ENCODE measurements around the gene ETV6.

Gene ETV6

GRCh38 chr12:11757095-11757494 lies 107.6 kb downstream of the ETV6 start:
- Histone ChIP-seq H3K27me3 (ENCODE audit: control insufficient read depth, insufficient read depth, low read length) (no peaks in the 10 kb centered on the region), H3K4me1 (ENCODE audit: control insufficient read depth, insufficient read depth, low read length) (peaks cover 14% of the 10 kb centered on the region), H3K9me3 (replicated peaks; ENCODE audit: low read length) (no peaks in the 10 kb centered on the region), H3K4me3 (ENCODE audit: low read length) (no peak overlapping the region), H3K9ac (ENCODE audit: low read depth, low read length) (no peak overlapping the region), H3K4me2 (ENCODE audit: low read length) (no peak overlapping the region), H3K36me3 (ENCODE audit: insufficient read depth, low read length) (no peaks in the 10 kb centered on the region)

GRCh38 chr12:11757531-11757930 lies 108.1 kb downstream of the ETV6 start:
- no peak overlapping the region for H3K9ac ChIP-seq (ENCODE audit: low read depth, low read length)
- H3K36me3 ChIP-seq (ENCODE audit: insufficient read depth, low read length), result no peaks in the 10 kb centered on the region
- no peaks in the 10 kb centered on the region for H3K27me3 ChIP-seq (ENCODE audit: control insufficient read depth, insufficient read depth, low read length)
- no peak overlapping the region for H3K4me3 ChIP-seq (ENCODE audit: low read length)
- peaks cover 17% of the 10 kb centered on the region for H3K4me1 ChIP-seq (ENCODE audit: control insufficient read depth, insufficient read depth, low read length)
- no peak overlapping the region for H3K4me2 ChIP-seq (ENCODE audit: low read length)
- no peaks in the 10 kb centered on the region for H3K9me3 ChIP-seq (replicated peaks; ENCODE audit: low read length)

DNA sequence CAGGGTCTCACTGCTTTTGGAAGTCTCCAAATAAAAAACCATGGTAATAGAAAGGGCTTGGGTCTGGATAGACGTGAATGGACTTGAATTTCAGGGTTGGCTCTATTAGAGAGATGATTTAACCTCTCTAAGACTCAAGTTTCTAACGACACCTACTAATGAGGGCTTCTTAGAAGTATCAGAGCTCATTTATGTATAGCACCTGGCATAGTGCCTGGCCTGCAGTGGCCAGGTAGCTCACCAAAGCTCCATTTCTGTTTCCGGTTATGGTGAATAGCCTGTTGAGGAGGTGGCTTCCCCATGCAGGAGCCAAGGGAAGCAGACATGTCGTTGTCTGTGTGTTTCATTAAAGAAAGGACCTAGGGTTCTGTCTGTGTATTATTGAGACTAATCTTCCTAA lies 108.6 kb downstream of the ETV6 start:
- Histone ChIP-seq H3K36me3 (ENCODE audit: insufficient read depth, low read length) (no peaks in the 10 kb centered on the region), H3K4me3 (ENCODE audit: low read length) (no peak overlapping the region), H3K9me3 (replicated peaks; ENCODE audit: low read length) (no peaks in the 10 kb centered on the region), H3K27me3 (ENCODE audit: control insufficient read depth, insufficient read depth, low read length) (no peaks in the 10 kb centered on the region), H3K4me1 (ENCODE audit: control insufficient read depth, insufficient read depth, low read length) (peaks cover 23% of the 10 kb centered on the region), H3K9ac (ENCODE audit: low read depth, low read length) (no peak overlapping the region), H3K4me2 (ENCODE audit: low read length) (no peak overlapping the region)

- no peak overlapping the region for H3K4me3 ChIP-seq (ENCODE audit: low read length)
- no peaks in the 10 kb centered on the region for H3K36me3 ChIP-seq (ENCODE audit: insufficient read depth, low read length)
- H3K9me3 ChIP-seq (replicated peaks; ENCODE audit: low read length), result no peaks in the 10 kb centered on the region
- H3K4me1 ChIP-seq (ENCODE audit: control insufficient read depth, insufficient read depth, low read length), result peaks cover 27% of the 10 kb centered on the region
- H3K27me3 ChIP-seq (ENCODE audit: control insufficient read depth, insufficient read depth, low read length), result no peaks in the 10 kb centered on the region
- H3K4me2 ChIP-seq (ENCODE audit: low read length), result no peak overlapping the region
- H3K9ac ChIP-seq (ENCODE audit: low read depth, low read length), result no peak overlapping the region
These were observed 109.3 kb downstream of the ETV6 start for GRCh38 chr12:11758510-11759493.

DNA sequence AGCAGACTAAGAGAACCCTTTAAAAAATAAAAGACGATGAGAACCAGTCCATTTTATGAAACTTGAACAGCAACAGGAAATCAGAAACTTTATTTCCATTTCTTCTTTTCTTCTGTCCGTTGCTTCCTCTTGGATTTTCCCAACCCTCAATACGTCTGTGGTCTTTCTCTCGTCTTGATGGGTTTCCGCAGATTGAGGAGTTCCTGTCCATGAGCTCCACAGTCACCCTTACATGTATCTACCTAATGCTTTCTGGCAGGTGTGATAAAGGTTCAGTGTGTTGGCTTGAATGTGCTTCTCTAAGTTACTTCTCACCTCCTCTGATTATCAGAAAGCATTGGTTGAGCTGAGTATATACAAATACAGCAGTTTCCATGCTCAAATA lies 110.0 kb downstream of the ETV6 start:
- no peaks in the 10 kb centered on the region for H3K27me3 ChIP-seq (ENCODE audit: control insufficient read depth, insufficient read depth, low read length)
- H3K4me3 ChIP-seq (ENCODE audit: low read length), result no peak overlapping the region
- no peaks in the 10 kb centered on the region for H3K36me3 ChIP-seq (ENCODE audit: insufficient read depth, low read length)
- H3K4me2 ChIP-seq (ENCODE audit: low read length), result no peak overlapping the region
- H3K4me1 ChIP-seq (ENCODE audit: control insufficient read depth, insufficient read depth, low read length), result peaks cover 34% of the 10 kb centered on the region
- H3K9me3 ChIP-seq (replicated peaks; ENCODE audit: low read length), result no peaks in the 10 kb centered on the region
- H3K9ac ChIP-seq (ENCODE audit: low read depth, low read length), result no peak overlapping the region

DNA sequence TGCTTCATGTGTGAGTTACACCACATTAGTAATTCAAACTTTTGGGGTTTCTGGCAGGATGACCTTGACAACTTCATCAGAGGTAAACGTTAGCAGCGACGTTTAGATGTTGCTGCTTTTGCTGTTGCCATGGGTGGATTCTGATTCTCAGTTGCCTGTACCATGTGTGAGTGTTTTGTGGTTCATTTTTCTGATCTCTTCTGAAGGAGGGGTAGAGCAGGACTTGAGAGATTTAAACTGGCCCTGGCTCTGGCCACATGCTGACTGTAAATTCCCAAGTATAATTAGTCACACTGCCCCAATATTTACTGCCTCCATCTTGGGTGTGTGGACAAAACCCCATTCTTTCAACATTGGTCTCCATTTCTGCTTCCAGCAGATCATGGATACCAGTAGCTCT lies 110.4 kb downstream of the ETV6 start:
- no peak overlapping the region for H3K9ac ChIP-seq (ENCODE audit: low read depth, low read length)
- no peaks in the 10 kb centered on the region for H3K36me3 ChIP-seq (ENCODE audit: insufficient read depth, low read length)
- H3K27me3 ChIP-seq (ENCODE audit: control insufficient read depth, insufficient read depth, low read length), result no peaks in the 10 kb centered on the region
- H3K9me3 ChIP-seq (replicated peaks; ENCODE audit: low read length), result no peaks in the 10 kb centered on the region
- H3K4me2 ChIP-seq (ENCODE audit: low read length), result no peak overlapping the region
- H3K4me1 ChIP-seq (ENCODE audit: control insufficient read depth, insufficient read depth, low read length), result peaks cover 34% of the 10 kb centered on the region
- H3K4me3 ChIP-seq (ENCODE audit: low read length), result no peak overlapping the region

- Histone ChIP-seq H3K27me3 (ENCODE audit: control insufficient read depth, insufficient read depth, low read length) (no peaks in the 10 kb centered on the region), H3K9ac (ENCODE audit: low read depth, low read length) (no peak overlapping the region), H3K4me3 (ENCODE audit: low read length) (no peak overlapping the region)
These were observed 112.5 kb downstream of the ETV6 start for GRCh38 chr12:11761869-11762567.

DNA sequence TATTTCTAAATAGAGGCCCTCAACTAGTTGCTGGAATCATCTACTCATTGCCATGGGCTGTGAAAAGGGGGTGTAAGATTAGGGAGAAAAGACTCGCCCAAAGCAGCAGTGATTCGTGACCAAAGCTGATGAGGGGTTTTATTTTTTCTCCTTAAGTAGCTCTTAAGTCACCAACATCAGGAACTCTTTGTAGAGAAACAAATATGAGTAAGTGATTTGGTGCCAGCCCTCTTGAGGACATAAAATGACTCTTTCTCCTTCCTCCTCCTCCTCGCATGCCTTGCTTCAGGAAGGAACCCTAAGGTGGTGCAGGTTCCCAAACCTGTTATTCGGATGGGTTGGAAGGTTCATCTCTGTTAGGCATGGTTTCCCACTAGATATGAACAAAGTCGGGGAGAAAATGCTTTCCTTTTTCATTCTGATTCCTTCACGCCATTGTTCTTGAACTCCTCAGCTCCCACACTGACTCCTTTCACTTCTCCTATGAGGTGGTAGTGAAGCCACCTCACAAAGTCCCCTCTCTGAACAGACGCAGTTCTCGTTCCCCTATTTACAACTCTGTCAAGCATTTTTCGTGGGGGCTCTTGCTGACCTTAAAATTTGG lies 113.4 kb downstream of the ETV6 start:
- H3K4me3 ChIP-seq (ENCODE audit: low read length), result no peak overlapping the region

More at GRCh38 chr12:11761869-11762567, 112.5 kb downstream of the ETV6 start:
- Histone ChIP-seq H3K36me3 (ENCODE audit: insufficient read depth, low read length) (no peaks in the 10 kb centered on the region), H3K4me1 (ENCODE audit: control insufficient read depth, insufficient read depth, low read length) (peaks cover 40% of the 10 kb centered on the region), H3K9me3 (replicated peaks; ENCODE audit: low read length) (no peaks in the 10 kb centered on the region), H3K4me2 (ENCODE audit: low read length) (no peak overlapping the region)

GRCh38 chr12:11763760-11764520 lies 114.5 kb downstream of the ETV6 start:
- Histone ChIP-seq H3K27me3 (ENCODE audit: control insufficient read depth, insufficient read depth, low read length) (no peaks in the 10 kb centered on the region), H3K4me3 (ENCODE audit: low read length) (no peak overlapping the region), H3K9ac (ENCODE audit: low read depth, low read length) (peak overlapping the region; percentile 11), H3K4me2 (ENCODE audit: low read length) (no peak overlapping the region), H3K9me3 (replicated peaks; ENCODE audit: low read length) (no peaks in the 10 kb centered on the region), H3K36me3 (ENCODE audit: insufficient read depth, low read length) (no peaks in the 10 kb centered on the region), H3K4me1 (ENCODE audit: control insufficient read depth, insufficient read depth, low read length) (peaks cover 40% of the 10 kb centered on the region)

More for the DNA sequence above, 113.4 kb downstream of the ETV6 start:
- Histone ChIP-seq H3K4me1 (ENCODE audit: control insufficient read depth, insufficient read depth, low read length) (peaks cover 40% of the 10 kb centered on the region), H3K27me3 (ENCODE audit: control insufficient read depth, insufficient read depth, low read length) (no peaks in the 10 kb centered on the region), H3K9me3 (replicated peaks; ENCODE audit: low read length) (no peaks in the 10 kb centered on the region), H3K4me2 (ENCODE audit: low read length) (no peak overlapping the region), H3K9ac (ENCODE audit: low read depth, low read length) (no peak overlapping the region), H3K36me3 (ENCODE audit: insufficient read depth, low read length) (no peaks in the 10 kb centered on the region)

GRCh38 chr12:11764837-11765236 lies 115.4 kb downstream of the ETV6 start:
- H3K27me3 ChIP-seq (ENCODE audit: control insufficient read depth, insufficient read depth, low read length), result no peaks in the 10 kb centered on the region
- H3K4me3 ChIP-seq (ENCODE audit: low read length), result no peak overlapping the region
- no peaks in the 10 kb centered on the region for H3K36me3 ChIP-seq (ENCODE audit: insufficient read depth, low read length)
- no peaks in the 10 kb centered on the region for H3K9me3 ChIP-seq (replicated peaks; ENCODE audit: low read length)
- H3K4me1 ChIP-seq (ENCODE audit: control insufficient read depth, insufficient read depth, low read length), result peaks cover 40% of the 10 kb centered on the region
- H3K4me2 ChIP-seq (ENCODE audit: low read length), result no peak overlapping the region
- no peak overlapping the region for H3K9ac ChIP-seq (ENCODE audit: low read depth, low read length)

GRCh38 chr12:11765421-11765816 lies 115.9 kb downstream of the ETV6 start:
- no peaks in the 10 kb centered on the region for H3K9me3 ChIP-seq (replicated peaks; ENCODE audit: low read length)
- peak overlapping the region; percentile 56 for H3K9ac ChIP-seq (ENCODE audit: low read depth, low read length)

More at GRCh38 chr12:11765421-11765816, 115.9 kb downstream of the ETV6 start:
- peak overlapping the region; percentile 56 for H3K4me2 ChIP-seq (ENCODE audit: low read length)
- peaks cover 40% of the 10 kb centered on the region for H3K4me1 ChIP-seq (ENCODE audit: control insufficient read depth, insufficient read depth, low read length)
- no peaks in the 10 kb centered on the region for H3K36me3 ChIP-seq (ENCODE audit: insufficient read depth, low read length)
- no peaks in the 10 kb centered on the region for H3K27me3 ChIP-seq (ENCODE audit: control insufficient read depth, insufficient read depth, low read length)
- H3K4me3 ChIP-seq (ENCODE audit: low read length), result peak overlapping the region; percentile 14

Measured in skeletal muscle satellite cell (primary cell).